Chondrocyte (in vitro differentiated cells): ENCODE results near the gene COQ3. TPM values are rescaled to one million over a fixed set of nuclear protein-coding genes. Genes with fewer than 3 reads are reported as not detected.
A peak's percentile ranks its signal among the peaks of the same experiment; 100 is the strongest.

ENCODE experiments used
- DNase-seq: peaks from one replicate; pipeline ENCODE4 v3.0.0; 2021; ENCODE audit warnings: mixed read lengths, low spot score
- H3K27ac Mint-ChIP-seq: one replicate; pipeline ENCODE4 v1.8.0; 2021; ENCODE audit warnings: mild to moderate bottlenecking, moderate library complexity, mixed read lengths; ENCODE audit not compliant: unreplicated experiment
- H3K27me3 Mint-ChIP-seq: 2 replicates; pipeline ENCODE4 v1.8.0; 2021; ENCODE audit warnings: low read depth, mixed read lengths
- H3K36me3 Mint-ChIP-seq: 2 replicates; pipeline ENCODE4 v1.8.0; 2021; ENCODE audit warnings: low read depth, mixed read lengths
- H3K4me1 Mint-ChIP-seq: 2 replicates; pipeline ENCODE4 v1.8.0; 2021; ENCODE audit warnings: low read depth, mild to moderate bottlenecking, mixed read lengths
- H3K4me3 Mint-ChIP-seq: one replicate; pipeline ENCODE4 v1.8.0; 2021; ENCODE audit warnings: mild to moderate bottlenecking, moderate library complexity, mixed read lengths; ENCODE audit not compliant: unreplicated experiment
- H3K9me3 Mint-ChIP-seq: 2 replicates; pipeline ENCODE4 v1.8.0; 2021; ENCODE audit warnings: low read depth, mixed read lengths
- long read RNA-seq: library from polyadenylated mRNA; stranded (forward); transcript quantifications from one replicate; pipeline ENCODE4 v2.0.0, GENCODE V29; 2021
- total RNA-seq: library from RNA; stranded (reverse); gene quantifications from 3 replicates; pipeline ENCODE4 v1.2.1, GENCODE V29; 2021
- TF ChIP-seq, protein P1 (sequence below): fragments of 200-600 bp; sonication (generic); IDR thresholded peaks from 2 replicates; pipeline ENCODE4 v1.5.0; 2021; ENCODE audit warnings: antibody characterized with exemption, mild to moderate bottlenecking, moderate library complexity

COQ3 gene, protein sequence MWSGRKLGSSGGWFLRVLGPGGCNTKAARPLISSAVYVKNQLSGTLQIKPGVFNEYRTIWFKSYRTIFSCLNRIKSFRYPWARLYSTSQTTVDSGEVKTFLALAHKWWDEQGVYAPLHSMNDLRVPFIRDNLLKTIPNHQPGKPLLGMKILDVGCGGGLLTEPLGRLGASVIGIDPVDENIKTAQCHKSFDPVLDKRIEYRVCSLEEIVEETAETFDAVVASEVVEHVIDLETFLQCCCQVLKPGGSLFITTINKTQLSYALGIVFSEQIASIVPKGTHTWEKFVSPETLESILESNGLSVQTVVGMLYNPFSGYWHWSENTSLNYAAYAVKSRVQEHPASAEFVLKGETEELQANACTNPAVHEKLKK
- 3.7 to 6.5 TPM (median 4.4 TPM) in 3 replicates for total RNA-seq
- long read RNA-seq, transcript COQ3-201 (7 exons, 1,335 nt): major isoform, 7 of 9 reads
- long read RNA-seq, partial matches to known transcripts: 0 of 9 reads
- long read RNA-seq, other reads (novel, unspliced or antisense): 2 of 9 reads

DNA sequence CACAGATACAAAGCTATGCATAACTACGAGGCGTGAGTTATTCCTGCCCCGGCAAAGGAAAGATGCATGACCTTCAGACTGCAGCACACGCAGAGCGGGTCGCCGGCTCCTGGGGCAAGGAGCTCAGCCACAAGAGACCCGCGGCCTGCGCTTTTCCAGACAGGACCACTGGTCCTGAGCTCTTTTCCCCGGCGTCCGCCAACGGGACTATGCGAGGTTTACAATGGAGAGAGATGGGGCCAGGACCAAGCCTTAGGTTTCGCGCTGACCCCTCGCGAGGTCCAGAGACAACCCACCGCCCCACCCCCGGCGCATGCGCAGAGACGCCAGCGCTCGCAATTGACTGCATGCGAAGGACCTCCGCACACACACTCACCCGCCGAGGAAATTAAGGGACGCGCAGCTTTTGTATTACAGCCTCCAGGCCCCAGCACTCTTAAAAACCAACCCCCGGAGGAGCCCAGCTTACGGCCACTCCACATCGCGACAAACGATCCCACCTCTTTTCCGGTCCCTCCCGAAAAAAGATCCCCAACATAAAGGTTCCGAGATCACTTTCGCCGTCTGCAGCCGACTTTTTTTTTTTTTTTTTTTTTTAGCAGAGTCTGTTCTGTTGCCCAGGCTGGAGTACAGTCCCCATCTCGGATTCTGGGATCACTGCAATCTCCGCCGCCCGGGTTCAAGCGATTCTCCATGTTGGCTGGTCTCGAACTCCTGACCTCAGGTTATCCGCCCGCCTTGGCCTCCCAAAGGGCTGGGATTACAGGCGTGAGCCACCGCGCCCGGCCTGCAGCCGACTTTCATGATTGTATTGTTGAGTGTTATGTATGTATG, at the start of gene COQ3:
COQ3 (minus strand) TSS at position 498 of the 834 bp plus-strand sequence; CDS start at position 482, 16 bp downstream.
- no peaks in the 10 kb centered on the region for H3K27me3 Mint-ChIP-seq
- H3K4me1 Mint-ChIP-seq: peaks cover 11% of the 10 kb centered on the region
- peak; percentile 93 for DNase-seq
- H3K4me3 Mint-ChIP-seq: peak within 1 kb of the TSS; percentile 98
- H3K36me3 Mint-ChIP-seq: peaks cover 1% of the 10 kb centered on the region
- H3K9me3 Mint-ChIP-seq: no peaks in the 10 kb centered on the region
- H3K27ac Mint-ChIP-seq: peak within 1 kb of the TSS; percentile 99
- TF ChIP-seq, protein P1, sequence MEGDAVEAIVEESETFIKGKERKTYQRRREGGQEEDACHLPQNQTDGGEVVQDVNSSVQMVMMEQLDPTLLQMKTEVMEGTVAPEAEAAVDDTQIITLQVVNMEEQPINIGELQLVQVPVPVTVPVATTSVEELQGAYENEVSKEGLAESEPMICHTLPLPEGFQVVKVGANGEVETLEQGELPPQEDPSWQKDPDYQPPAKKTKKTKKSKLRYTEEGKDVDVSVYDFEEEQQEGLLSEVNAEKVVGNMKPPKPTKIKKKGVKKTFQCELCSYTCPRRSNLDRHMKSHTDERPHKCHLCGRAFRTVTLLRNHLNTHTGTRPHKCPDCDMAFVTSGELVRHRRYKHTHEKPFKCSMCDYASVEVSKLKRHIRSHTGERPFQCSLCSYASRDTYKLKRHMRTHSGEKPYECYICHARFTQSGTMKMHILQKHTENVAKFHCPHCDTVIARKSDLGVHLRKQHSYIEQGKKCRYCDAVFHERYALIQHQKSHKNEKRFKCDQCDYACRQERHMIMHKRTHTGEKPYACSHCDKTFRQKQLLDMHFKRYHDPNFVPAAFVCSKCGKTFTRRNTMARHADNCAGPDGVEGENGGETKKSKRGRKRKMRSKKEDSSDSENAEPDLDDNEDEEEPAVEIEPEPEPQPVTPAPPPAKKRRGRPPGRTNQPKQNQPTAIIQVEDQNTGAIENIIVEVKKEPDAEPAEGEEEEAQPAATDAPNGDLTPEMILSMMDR: no peak

DNA sequence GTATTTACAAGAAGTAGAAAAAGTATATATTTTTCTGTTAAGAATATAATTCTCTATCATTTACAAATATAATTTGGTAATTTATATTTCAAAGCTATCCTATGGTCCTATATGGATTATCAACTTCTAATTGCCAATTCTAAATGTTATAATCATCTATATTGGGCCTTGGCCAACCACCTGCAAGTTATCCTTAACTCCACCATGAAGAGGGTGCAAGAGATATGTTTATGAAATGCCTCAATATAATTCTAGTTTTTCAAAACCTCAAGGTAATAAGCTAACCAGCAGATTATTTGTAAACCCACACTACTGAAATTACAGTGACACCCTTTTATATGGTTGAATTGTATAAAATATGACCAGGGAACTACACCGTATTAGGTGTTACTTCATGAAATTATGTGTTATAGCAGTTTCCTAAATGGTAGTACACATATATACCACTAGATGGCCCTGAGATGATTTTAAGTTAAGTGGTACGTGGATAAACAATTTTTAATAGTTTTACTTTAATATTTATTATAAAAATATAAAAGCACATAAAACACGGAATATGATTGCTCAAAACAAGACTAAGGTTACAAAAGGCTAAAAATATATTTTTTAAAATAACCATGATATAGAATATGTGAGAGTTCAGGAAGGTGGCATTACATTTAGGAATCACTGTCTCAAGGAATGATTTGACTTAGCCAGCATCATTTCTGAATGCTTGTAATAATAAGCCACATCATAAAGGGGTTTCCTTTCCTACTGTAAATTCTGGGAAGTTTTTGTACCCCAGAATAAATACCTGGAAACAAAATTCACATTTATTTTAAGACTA, 40.9 kb upstream of the COQ3 start:
- H3K4me1 Mint-ChIP-seq: peaks cover 4% of the 10 kb centered on the region
- no peak overlapping the region for H3K4me3 Mint-ChIP-seq
- DNase-seq: no peak
- no peaks in the 10 kb centered on the region for H3K9me3 Mint-ChIP-seq
- no peak overlapping the region for H3K27ac Mint-ChIP-seq
- H3K27me3 Mint-ChIP-seq: no peaks in the 10 kb centered on the region
- TF ChIP-seq, protein P1: peak; percentile 85
- H3K36me3 Mint-ChIP-seq: no peaks in the 10 kb centered on the region

DNA sequence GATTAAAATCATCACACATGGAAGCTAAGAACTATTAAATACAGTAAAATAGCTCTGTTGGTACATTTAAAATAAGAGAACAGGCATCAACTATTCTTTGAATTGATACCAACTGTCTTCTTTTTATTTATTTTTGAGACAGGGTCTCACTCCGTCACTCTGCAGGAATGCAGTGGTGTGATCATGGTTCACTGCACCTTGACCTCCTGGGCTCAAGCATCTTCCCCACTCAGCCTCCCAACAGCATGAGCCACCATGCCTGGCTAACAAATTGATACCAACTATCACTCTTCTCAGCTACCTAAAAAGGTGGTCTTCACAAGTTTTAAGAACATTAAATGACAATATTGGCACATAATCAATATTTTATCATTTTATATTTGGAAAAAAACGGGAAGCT, 38.9 kb upstream of the COQ3 start:
- no peaks in the 10 kb centered on the region for H3K9me3 Mint-ChIP-seq
- DNase-seq: no peak
- H3K4me3 Mint-ChIP-seq: no peak overlapping the region
- no peaks in the 10 kb centered on the region for H3K27me3 Mint-ChIP-seq
- no peak overlapping the region for H3K27ac Mint-ChIP-seq
- no peaks in the 10 kb centered on the region for H3K36me3 Mint-ChIP-seq
- TF ChIP-seq, protein P1: no peak
- H3K4me1 Mint-ChIP-seq: peaks cover 7% of the 10 kb centered on the region

DNA sequence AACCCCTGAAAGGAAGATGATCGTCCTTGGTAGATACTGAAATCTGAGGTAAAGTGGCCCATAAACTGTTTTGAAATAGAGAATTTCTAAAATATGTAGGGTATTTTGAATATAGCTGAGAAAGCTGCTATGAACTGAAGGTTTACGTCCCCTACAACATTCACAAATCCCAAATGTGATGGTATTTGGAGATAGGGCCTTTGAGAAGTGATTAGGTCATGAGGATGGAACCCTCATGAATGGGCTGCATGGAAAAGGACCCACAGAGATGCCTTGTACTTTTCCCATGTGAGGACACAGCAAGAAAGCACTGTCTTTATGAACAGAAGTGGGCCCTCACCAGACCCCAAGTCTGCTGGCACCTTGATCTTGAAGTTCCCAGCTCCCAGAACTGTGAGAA, 37.9 kb upstream of the COQ3 start:
- H3K27me3 Mint-ChIP-seq: no peaks in the 10 kb centered on the region
- no peak overlapping the region for H3K27ac Mint-ChIP-seq

More for the DNA sequence above, 37.9 kb upstream of the COQ3 start:
- Mint-ChIP-seq H3K36me3 (no peaks in the 10 kb centered on the region), H3K9me3 (no peaks in the 10 kb centered on the region), H3K4me1 (peaks cover 11% of the 10 kb centered on the region), H3K4me3 (no peak overlapping the region)
- TF ChIP-seq, protein P1: no peak
- no peak for DNase-seq
